ENCODE results near the gene KDELR3. TPM values are rescaled to one million over a fixed set of nuclear protein-coding genes. Genes with fewer than 3 reads are reported as not detected.

Gene KDELR3
- total RNA-seq, 1 experiment from 2014 or later: 15.5 TPM

- ChIA-PET CTCF (no interaction called here), POLR2A (ENCODE audit: unreplicated experiment) (interaction anchor here (0.6 kb wide), 1 partner anchor 25 kb away, joined by 12 read pairs; no protein-coding TSS in a partner anchor)
- no peaks in the 10 kb centered on the region for H3K27me3 ChIP-seq (ENCODE audit: insufficient read depth, low read depth)
- H3K4me2 ChIP-seq: no peak overlapping the region
- H3K9me2 ChIP-seq (ENCODE audit: insufficient read depth): no peaks in the 10 kb centered on the region
- DNase-seq: no peak
- TF ChIP-seq EZH2 (IDR thresholded peaks at IDR 0.05; ENCODE audit: low read depth) (no peak), CTCF (conservative IDR thresholded peaks at IDR 0.05) (no peak)
- H3K27ac ChIP-seq: no peak overlapping the region
- H4K20me1 ChIP-seq (ENCODE audit: insufficient read depth): peaks cover 26% of the 10 kb centered on the region
- H3K79me2 ChIP-seq (ENCODE audit: low read depth): no peaks in the 10 kb centered on the region
- H3F3A ChIP-seq (ENCODE audit: insufficient read depth, low read depth): peaks cover 55% of the 10 kb centered on the region
- peaks cover 31% of the 10 kb centered on the region for H3K36me3 ChIP-seq (ENCODE audit: low read depth)
- BruUV-seq (replicated peaks): no TSS peak
- intact Hi-C loops (cut with micrococcal nuclease; ENCODE audit: unreplicated experiment): no loop called here
- H3K4me3 ChIP-seq: no peak overlapping the region
- no peaks in the 10 kb centered on the region for H3K4me1 ChIP-seq (replicated peaks; ENCODE audit: insufficient read depth)
- H3K9me3 ChIP-seq (ENCODE audit: insufficient read depth, low read depth): no peaks in the 10 kb centered on the region
- no peak overlapping the region for H2AFZ ChIP-seq
Observed at GRCh38 chr22:38479096-38479837, 11.4 kb downstream of the KDELR3 start.

- POLR2A ChIA-PET (ENCODE audit: unreplicated experiment): interaction anchor here (0.5 kb wide), 1 partner anchor 1187 kb away, joined by 3 read pairs; no protein-coding TSS in a partner anchor
- no peak for DNase-seq
- Histone ChIP-seq H3F3A (ENCODE audit: insufficient read depth, low read depth) (peaks cover 72% of the 10 kb centered on the region), H3K9me2 (ENCODE audit: insufficient read depth) (no peaks in the 10 kb centered on the region), H3K4me1 (replicated peaks; ENCODE audit: insufficient read depth) (no peaks in the 10 kb centered on the region), H3K27ac (no peak overlapping the region), H3K4me3 (no peak overlapping the region), H3K4me2 (no peak overlapping the region), H3K27me3 (ENCODE audit: insufficient read depth, low read depth) (no peaks in the 10 kb centered on the region), H3K36me3 (ENCODE audit: low read depth) (peaks cover 48% of the 10 kb centered on the region), H3K79me2 (ENCODE audit: low read depth) (no peaks in the 10 kb centered on the region), H2AFZ (no peak overlapping the region), H3K9me3 (ENCODE audit: insufficient read depth, low read depth) (no peaks in the 10 kb centered on the region), H4K20me1 (ENCODE audit: insufficient read depth) (peaks cover 39% of the 10 kb centered on the region)
- TF ChIP-seq CTCF (conservative IDR thresholded peaks at IDR 0.05) (no peak), EZH2 (IDR thresholded peaks at IDR 0.05; ENCODE audit: low read depth) (no peak)
- intact Hi-C loops (cut with micrococcal nuclease; ENCODE audit: unreplicated experiment): no loop called here
- BruUV-seq (replicated peaks): no TSS peak
- CTCF ChIA-PET: interaction anchor here (1.0 kb wide), 1 partner anchor 429 kb away, joined by 3 read pairs; no protein-coding TSS in a partner anchor
Observed at GRCh38 chr22:38481162-38481870, 13.4 kb downstream of the KDELR3 start.

GRCh38 chr22:38481871-38482332 is 14.0 kb downstream of the KDELR3 start:
- no peak for DNase-seq
- BruUV-seq (replicated peaks): no TSS peak
- H3K27me3 ChIP-seq (ENCODE audit: insufficient read depth, low read depth): no peaks in the 10 kb centered on the region
- no peaks in the 10 kb centered on the region for H3K9me2 ChIP-seq (ENCODE audit: insufficient read depth)
- no peak overlapping the region for H2AFZ ChIP-seq
- H3K36me3 ChIP-seq (ENCODE audit: low read depth): peaks cover 54% of the 10 kb centered on the region
- H3K9me3 ChIP-seq (ENCODE audit: insufficient read depth, low read depth): no peaks in the 10 kb centered on the region
- intact Hi-C loops (cut with micrococcal nuclease; ENCODE audit: unreplicated experiment): no loop called here
- H3F3A ChIP-seq (ENCODE audit: insufficient read depth, low read depth): peaks cover 78% of the 10 kb centered on the region
- TF ChIP-seq EZH2 (IDR thresholded peaks at IDR 0.05; ENCODE audit: low read depth): no peak
- no peak for TF ChIP-seq CTCF (conservative IDR thresholded peaks at IDR 0.05)
- ChIA-PET POLR2A (ENCODE audit: unreplicated experiment) (interaction anchor here (0.5 to 0.6 kb wide), 2 partner anchors 202 to 1186 kb away, joined by 3 to 10 read pairs; no protein-coding TSS in a partner anchor), CTCF (interaction anchor here (1.0 kb wide), 1 partner anchor 430 kb away, joined by 3 read pairs; no protein-coding TSS in a partner anchor)
- H3K4me1 ChIP-seq (replicated peaks; ENCODE audit: insufficient read depth): no peaks in the 10 kb centered on the region
- H3K27ac ChIP-seq: no peak overlapping the region
- no peak overlapping the region for H3K4me3 ChIP-seq
- H3K4me2 ChIP-seq: no peak overlapping the region
- H4K20me1 ChIP-seq (ENCODE audit: insufficient read depth): peaks cover 45% of the 10 kb centered on the region
- H3K79me2 ChIP-seq (ENCODE audit: low read depth): no peaks in the 10 kb centered on the region

All from PC-9 (cell line).